Bronchial epithelial cell (primary cell): Measurements from ENCODE around the gene HDAC4. TPM values are rescaled to one million over a fixed set of nuclear protein-coding genes. Genes with fewer than 3 reads are reported as not detected.

ENCODE experiments used
- DNase-seq: peaks from one replicate; pipeline ENCODE4 v3.0.0-alpha.2; 2010; ENCODE audit warnings: low read depth
- FAIRE-seq: peaks from 2 replicates; lab custom pipeline; 2011; peaks lifted over from hg19 to GRCh38; lab: Jason Lieb, UNC
- H3K27me3 ChIP-seq: 2 replicates; pipeline ENCODE4 v1.5.1; 2011; ENCODE audit warnings: low read length; ENCODE audit not compliant: control insufficient read depth, insufficient read depth
- H3K36me3 ChIP-seq: 2 replicates; pipeline ENCODE4 v1.5.1; 2011; ENCODE audit warnings: low read length; ENCODE audit not compliant: control insufficient read depth, insufficient read depth
- H3K4me3 ChIP-seq: 2 replicates; pipeline ENCODE4 v1.5.1; 2011; ENCODE audit warnings: mild to moderate bottlenecking, low read depth, low read length, control low read depth
- total RNA-seq: library from RNA; depleted of rRNA; stranded (reverse); fragments of >200 nt; gene quantifications from 2 replicates; pipeline ENCODE4 v1.2.1, GENCODE V29; 2014
- TF ChIP-seq, protein P1 (sequence below): IDR thresholded peaks from 2 replicates; pipeline ENCODE4 v1.5.1; 2011; ENCODE audit warnings: mild to moderate bottlenecking, moderate library complexity, low read length, control low read depth, inconsistent platforms; ENCODE audit not compliant: insufficient read depth, severe bottlenecking

HDAC4 gene
- total RNA-seq, 1 donor from 2014 or later, result 5.3 TPM

GRCh38 chr2:239199041-239199768 lies 201.6 kb downstream of the HDAC4 start:
- DNase-seq (no peak), FAIRE-seq (peak; percentile 13)
- TF ChIP-seq, protein P1, sequence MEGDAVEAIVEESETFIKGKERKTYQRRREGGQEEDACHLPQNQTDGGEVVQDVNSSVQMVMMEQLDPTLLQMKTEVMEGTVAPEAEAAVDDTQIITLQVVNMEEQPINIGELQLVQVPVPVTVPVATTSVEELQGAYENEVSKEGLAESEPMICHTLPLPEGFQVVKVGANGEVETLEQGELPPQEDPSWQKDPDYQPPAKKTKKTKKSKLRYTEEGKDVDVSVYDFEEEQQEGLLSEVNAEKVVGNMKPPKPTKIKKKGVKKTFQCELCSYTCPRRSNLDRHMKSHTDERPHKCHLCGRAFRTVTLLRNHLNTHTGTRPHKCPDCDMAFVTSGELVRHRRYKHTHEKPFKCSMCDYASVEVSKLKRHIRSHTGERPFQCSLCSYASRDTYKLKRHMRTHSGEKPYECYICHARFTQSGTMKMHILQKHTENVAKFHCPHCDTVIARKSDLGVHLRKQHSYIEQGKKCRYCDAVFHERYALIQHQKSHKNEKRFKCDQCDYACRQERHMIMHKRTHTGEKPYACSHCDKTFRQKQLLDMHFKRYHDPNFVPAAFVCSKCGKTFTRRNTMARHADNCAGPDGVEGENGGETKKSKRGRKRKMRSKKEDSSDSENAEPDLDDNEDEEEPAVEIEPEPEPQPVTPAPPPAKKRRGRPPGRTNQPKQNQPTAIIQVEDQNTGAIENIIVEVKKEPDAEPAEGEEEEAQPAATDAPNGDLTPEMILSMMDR, result no peak
- Histone ChIP-seq H3K36me3 (no peaks in the 10 kb centered on the region), H3K4me3 (no peak overlapping the region), H3K27me3 (no peaks in the 10 kb centered on the region)

- Histone ChIP-seq H3K36me3 (no peaks in the 10 kb centered on the region), H3K27me3 (no peaks in the 10 kb centered on the region), H3K4me3 (no peak overlapping the region)
- FAIRE-seq, result no peak
- TF ChIP-seq, protein P1, result no peak
- no peak for DNase-seq
These were observed 202.6 kb downstream of the HDAC4 start for GRCh38 chr2:239198221-239198620.

- no peak overlapping the region for H3K4me3 ChIP-seq
- H3K36me3 ChIP-seq, result no peaks in the 10 kb centered on the region
- no peak for FAIRE-seq
- TF ChIP-seq, protein P1, result no peak
- no peak for DNase-seq
- no peaks in the 10 kb centered on the region for H3K27me3 ChIP-seq
These were observed 203.7 kb downstream of the HDAC4 start for GRCh38 chr2:239197146-239197545.

DNA sequence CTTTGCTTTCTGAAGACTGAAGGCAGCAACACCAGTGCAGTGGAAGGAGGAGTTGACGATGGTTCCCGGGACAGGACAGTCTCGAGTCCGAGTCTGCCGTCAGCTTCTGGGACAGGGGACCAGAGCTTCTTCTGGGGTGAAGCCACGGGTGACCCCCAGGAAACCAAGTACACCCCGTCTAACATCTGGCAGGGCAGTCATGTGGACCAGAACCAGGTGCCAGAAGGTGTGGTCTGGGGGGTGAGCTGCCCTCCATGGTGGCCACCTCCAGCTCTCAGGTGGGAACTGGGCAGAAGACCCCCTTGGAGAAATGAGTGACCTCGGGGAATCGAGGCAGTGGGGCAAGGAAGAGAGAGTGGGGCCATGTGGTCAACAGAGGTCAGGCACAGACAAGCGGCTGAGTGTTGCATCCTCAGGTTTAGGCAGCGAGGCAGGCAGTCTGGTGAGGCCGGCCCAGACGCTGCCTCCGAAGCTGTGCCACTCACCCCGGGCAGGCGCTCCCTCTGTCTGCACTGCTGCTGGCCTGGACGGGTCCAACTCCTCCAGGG lies 204.3 kb downstream of the HDAC4 start:
- FAIRE-seq (no peak), DNase-seq (no peak)
- Histone ChIP-seq H3K27me3 (no peaks in the 10 kb centered on the region), H3K36me3 (no peaks in the 10 kb centered on the region), H3K4me3 (no peak overlapping the region)
- TF ChIP-seq, protein P1, result no peak

- TF ChIP-seq, protein P1, result no peak
- no peaks in the 10 kb centered on the region for H3K36me3 ChIP-seq
- FAIRE-seq (no peak), DNase-seq (no peak)
- no peaks in the 10 kb centered on the region for H3K27me3 ChIP-seq
- no peak overlapping the region for H3K4me3 ChIP-seq
These were observed 204.8 kb downstream of the HDAC4 start for GRCh38 chr2:239195992-239196391.
